GM18870 (cell line): ENCODE measurements around the gene NUMA1.

ENCODE experiments used
- ATAC-seq: cut with Tn5 transposase; IDR thresholded peaks from one replicate; pipeline ENCODE4 v1.9.1; 2021; ENCODE audit warnings: moderate library complexity; ENCODE audit not compliant: unreplicated experiment

NUMA1 gene

DNA sequence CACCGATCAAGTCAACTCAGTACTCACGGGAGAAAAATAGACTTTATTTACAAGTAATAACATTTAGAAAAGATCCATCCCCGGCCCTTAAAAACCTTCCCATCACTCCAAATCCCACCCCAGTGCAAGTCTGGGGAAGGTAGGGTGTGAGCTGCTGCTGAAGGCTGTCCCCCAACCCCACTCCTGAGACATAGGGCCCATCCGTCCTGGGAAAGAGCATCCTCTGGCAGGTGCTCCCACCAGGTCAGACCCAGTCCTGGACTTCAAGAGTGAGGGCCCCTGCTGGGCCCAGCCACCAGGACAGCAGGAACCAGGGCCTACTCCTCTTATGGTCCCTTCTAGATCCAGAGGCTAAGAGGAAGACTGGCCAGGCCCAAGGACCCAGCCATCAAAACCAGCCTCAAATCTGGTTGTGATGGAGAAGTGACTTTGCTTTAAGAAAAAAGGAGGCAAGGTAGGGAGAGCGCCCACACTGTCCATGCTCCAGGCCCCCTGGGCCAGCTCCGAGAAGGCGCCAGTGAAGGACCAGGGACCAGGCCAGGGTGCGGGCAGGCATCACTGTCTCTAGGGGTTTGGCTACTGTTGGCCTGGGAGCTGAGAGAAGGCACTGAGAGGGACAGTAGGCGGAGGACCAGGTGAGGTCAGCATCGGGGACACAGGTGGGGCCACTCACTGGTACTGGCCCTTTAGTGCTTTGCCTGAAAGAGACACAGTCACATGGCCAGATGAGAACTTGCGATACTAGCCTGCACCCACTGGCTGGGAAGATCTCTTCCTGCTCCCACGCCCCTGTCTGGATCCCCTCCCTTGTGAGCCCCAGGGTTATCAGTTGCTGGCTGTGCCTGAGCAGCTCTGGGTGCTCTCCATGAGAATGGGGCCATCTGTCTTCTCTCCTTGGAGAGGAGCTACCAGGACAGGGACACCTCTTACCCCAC, 77.2 kb downstream of the NUMA1 start:
- no peak for ATAC-seq

DNA sequence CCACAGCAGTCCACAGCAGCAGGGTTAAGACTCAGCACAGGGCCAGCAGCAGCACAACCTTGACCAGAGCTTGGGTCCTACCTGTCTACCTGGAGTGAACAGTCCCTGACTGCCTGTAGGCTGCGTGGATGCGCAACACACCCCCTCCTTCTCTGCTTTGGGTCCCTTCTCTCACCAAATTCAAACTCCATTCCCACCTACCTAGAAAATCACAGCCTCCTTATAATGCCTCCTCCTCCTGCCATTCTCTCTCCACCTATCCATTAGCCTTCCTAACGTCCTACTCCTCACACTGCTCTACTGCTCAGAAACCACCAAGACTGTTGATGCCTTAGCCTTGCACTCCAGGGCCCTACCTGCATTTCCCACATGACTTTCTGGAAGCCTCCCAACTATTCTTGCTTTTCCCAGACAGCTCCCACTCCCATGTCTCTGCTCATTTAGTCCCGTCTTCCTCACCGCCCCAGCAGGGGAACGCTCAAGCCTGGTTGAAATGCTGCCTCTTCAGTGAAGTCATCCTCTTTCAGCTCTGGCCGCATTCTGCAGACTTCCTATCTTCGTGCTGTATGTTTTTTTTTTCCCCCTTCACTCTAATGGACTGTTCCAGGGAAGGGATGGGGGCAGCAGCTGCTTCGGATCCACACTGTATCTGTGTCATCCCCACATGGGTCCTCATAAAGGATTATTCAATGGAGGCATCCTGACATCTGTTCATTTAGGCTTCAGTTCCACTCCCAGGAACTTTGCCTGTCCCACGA, 78.3 kb downstream of the NUMA1 start:
- no peak for ATAC-seq

DNA sequence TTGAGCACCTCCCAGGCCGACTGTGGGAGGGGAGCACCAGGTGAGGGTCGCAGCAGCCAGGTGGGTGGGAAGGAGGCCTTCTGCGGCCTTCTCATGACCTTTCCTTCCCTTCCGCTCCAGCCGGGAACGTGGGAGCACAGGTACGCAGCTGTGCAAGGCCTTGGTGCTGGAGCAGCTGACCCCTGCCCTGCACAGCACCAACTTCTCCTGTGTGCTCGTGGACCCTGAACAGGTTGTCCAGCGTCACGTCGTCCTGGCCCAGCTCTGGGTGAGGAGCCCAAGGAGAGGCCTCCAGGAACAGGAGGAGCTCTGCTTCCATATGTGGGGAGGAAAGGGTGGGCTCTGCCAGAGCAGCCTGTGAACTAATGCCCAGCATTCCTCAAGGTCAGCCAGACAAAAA, 79.1 kb downstream of the NUMA1 start:
- ATAC-seq, result no peak

- no peak for ATAC-seq
Observed at GRCh38 chr11:72000202-72000867, 80.0 kb downstream of the NUMA1 start.

DNA sequence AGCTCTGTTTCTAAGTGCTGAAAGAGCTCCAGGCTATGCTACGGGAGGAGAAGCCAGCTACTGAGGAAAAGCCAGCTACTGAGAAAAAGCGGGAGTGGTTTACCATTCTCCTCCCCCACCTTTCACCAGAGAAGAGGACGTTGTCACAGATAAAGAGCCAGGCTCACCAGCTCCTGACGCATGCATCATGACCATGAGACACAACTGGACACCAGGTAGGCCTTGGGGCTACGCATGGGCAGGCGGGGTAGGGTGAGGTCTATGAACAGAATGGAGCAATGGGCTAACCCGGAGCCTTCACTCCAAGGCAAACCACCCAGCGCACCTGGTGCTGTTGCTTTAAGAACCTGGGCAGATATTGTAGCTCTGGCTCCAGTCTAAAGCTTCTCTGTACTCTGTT, 80.5 kb downstream of the NUMA1 start:
- no peak for ATAC-seq

DNA sequence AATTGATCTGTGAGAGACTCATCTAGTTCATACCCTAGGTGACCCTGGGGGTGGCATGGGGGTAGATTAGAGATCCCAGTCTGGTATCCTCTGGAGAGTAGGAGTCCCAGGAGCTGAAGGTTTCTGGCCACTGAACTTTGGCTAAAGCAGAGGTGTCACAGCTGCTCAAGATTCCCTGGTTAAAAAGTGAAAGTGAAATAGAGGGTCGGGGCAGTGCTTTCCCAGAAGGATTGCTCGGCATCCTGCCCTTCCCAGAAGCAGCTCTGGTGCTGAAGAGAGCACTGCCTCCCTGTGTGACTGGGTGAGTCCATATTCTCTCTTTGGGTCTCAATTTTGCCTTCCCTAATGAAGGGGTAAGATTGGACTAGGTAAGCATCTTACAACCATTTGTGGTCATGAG, 81.0 kb downstream of the NUMA1 start:
- ATAC-seq, result no peak

- ATAC-seq, result no peak
Observed at GRCh38 chr11:71998649-71999310, 81.6 kb downstream of the NUMA1 start, which contains the start of gene IL18BP. Gene IL18BP (plus strand): TSS chr11:71998909. CDS start chr11:71999985, 1,076 bp downstream.

- ATAC-seq, result no peak
Observed at GRCh38 chr11:71998061-71998460, 82.3 kb downstream of the NUMA1 start.

- ATAC-seq, result no peak
Observed at GRCh38 chr11:71997594-71997993, 82.7 kb downstream of the NUMA1 start.

GRCh38 chr11:71996946-71997345, 83.4 kb downstream of the NUMA1 start:
- no peak for ATAC-seq

DNA sequence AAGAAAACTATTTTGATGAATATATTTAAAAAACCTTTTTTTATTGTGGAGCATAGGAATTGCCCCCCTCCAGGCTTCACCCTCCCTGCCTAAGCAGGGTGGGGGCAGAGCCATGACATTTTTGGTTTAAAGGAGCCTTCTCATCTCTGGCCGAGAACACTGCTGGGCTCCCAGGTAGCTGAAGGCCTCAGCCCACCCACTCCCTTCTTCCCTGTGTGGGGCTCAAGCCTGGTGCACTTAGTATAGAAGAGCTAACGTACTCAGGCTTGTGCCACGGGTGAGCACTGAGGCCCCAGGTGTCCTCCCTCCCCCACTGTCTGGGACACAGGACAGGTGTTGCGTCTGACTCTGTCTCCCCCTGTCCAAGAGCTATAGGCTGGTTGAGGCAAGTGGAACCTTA, 83.8 kb downstream of the NUMA1 start:
- ATAC-seq, result no peak

DNA sequence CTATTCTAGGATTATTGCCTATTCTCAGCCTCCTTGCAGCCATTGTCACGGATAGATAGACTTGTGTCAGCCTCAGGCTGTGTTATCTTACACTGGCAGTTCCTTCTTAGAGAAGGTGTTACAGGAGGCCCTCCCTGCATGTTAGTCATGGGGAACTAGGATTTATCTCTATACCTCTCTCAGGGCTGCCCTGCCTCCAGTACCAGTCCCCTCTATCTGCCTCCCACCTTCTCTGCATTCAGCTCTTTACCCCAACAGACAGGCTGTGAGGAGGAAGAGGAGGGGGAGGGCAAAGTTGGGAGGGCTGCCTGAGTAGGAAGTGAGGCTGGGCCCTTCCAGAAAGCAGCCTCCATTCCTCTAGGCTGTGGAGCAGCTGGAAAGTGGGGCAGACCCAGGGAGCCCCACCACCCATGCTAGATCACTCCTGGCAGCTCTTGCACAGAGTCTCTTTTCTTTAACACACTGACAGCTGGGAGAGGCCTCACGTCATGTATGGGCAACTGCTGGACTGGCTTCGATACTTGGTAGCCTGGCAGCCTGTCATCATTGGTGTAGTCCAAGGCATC, 84.5 kb downstream of the NUMA1 start:
- ATAC-seq, result no peak

DNA sequence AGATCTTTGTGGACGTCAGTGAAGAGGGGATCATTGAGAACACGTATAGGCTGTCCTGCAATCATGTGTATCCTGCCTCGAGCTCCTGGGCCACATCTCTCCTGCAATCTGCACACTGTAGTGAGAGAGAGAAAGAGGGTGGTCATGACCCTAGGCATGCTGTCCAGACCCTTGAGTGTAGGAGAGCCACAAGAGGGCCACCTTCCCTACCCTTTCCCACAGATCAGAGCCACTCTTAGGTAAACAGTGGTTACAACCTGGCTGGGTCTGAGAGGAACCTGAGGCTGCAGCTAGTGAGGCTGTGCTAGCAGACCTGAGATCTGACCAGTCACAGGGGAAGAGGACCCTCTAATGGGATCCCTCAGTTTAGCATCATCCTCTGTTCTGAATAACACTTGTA, 85.6 kb downstream of the NUMA1 start:
- ATAC-seq, result no peak

- no peak for ATAC-seq
Observed at GRCh38 chr11:71992136-71992730, 88.1 kb downstream of the NUMA1 start.

DNA sequence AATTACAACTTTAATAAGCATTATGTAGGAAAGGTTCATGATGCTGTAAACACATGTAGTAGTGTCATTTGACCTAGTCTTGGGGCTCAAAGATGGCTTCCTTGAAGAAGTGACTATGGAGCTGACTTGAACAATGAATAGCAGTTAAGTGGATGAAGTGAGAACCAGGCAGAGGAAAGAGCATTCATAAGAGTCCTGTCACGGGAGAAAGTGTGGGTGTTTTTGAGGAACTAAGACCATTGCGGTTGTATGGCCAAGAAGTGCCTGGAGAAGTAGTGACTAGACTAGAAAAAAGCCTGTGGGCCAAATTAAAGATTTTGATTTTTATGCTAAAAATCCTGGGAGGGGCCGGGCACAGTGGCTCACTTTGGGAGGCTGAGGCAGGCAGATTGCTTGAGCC, 88.8 kb downstream of the NUMA1 start:
- ATAC-seq, result peak; percentile 55

DNA sequence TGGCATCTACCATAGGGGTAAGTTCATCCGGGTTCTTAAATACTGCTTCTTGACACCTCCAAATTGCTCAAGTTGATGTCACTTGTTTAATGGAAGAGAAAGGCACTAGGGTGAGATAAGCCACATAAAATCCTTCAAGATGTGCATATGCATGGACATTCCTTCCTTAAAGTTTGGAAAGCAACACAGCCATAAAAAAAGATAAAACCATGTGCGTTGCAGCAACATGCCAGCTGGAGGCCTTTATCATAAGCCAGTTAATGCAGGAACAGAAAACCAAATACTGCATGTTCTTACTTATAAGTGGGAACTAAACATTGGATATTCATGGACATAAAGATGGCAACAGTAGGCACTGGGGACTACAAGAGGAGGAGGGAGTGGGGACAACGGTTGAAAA, 89.6 kb downstream of the NUMA1 start:
- no peak for ATAC-seq

DNA sequence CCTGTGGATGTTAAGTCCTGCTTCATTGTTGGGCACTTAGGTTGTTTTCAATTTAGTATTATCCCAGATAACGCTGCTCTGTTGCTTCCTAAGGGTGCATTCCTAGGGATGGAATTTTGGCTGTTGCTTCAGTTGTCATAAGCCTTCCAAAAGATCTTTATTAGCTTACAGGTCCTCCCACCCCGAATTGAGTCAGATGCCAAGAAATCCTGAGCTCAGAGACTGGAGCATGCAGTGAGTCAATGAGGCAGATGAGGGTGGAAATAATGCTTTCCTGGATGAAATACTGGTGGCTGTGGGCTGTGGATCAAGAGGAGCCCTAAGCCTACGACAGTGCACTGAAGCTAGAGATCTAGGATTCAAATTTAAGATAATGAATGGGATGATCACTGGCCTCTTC, 92.3 kb downstream of the NUMA1 start:
- no peak for ATAC-seq

- ATAC-seq, result no peak
Observed at GRCh38 chr11:71987521-71987920, 92.8 kb downstream of the NUMA1 start.

- ATAC-seq, result no peak
Observed at GRCh38 chr11:71986131-71986530, 94.2 kb downstream of the NUMA1 start.

- no peak for ATAC-seq
Observed at GRCh38 chr11:71979602-71980001, 100.7 kb downstream of the NUMA1 start.
